CD4-positive, alpha-beta T cell treated with Interleukin-10 for 1 hour (primary cell): ENCODE results near the gene TXNDC12.
"Not testable (repeated sequence)": the region's sequence is repeated elsewhere in the genome, so short reads cannot be mapped to it uniquely, and the experiment has no call there.

Source experiments
- DNase-seq: peaks from one replicate; pipeline ENCODE4 v3.0.0-alpha.2; 2020

Gene TXNDC12

DNA sequence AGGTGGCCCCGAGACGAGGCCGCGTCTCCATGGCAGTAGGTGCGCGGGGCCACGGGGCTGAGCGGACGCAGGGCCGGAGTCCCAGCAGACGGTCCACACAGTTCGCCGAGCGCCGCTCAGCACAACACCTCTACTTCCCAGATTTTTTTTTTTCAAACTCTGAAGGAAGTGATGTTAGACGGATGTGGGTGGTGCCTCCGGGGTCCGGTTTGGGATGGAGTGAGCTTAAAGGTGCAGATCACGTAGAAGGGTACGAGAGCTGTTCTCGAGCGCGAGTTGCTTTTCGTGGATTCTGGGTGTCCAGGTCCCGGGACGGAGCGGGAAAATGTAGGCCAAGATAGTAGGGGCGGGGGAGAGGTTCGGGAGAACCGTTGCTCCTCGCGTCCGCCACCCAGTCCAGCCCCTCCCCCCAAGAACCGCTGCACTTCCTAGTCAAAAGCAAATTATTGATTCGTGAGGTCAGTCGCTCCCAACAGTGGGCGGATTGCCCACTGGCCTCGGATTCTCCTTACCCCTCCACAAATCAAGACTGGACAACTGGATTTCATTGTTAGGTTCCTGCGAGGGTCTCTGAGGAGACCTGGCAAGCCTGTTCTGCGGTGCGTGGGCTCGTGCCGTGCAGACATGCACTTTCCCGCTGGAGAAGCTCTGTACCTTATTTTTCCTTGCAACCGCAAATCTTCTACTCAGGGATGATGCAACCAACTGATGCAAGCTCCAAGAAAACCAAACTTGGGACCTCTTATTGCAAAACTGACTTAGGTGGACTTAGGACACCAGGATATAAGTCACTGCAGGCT lies at the start of gene TXNDC12:
Gene TXNDC12 (minus strand): TSS at position 126 of the 800 bp plus-strand sequence. CDS start 95 bp downstream, at position 31.
- peak; percentile 69 for DNase-seq

DNA sequence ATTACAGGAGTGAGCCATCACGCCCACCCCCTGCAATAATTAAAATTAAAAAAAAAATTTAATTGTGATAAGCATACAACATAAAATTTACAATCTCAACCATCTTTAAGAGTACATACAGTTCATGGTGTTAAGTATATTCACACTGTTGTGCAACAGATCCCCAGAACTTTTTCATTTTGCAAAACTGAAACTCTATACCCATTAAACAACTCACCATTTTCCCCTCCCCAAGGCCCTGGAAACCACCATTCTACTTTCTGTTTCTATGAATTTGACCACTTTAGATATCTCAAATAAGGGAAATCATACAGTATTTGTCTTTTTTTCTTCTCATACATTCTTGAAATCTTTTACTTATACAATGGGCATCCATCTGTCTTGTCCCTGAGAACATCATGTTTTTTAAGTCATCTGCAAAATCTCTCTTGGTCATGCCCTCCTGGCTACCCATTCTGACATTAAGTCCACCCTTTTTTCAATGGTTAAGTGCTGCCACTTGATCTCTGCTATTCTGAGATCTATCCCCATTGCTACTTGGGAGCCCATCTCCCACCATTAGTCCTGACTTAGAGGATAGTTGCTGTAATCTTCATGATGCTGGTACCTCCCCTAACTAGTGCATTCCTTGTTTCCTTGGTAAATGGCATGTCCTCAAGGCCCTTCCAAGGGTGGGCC lies 47.5 kb upstream of the TXNDC12 start:
- no peak for DNase-seq

DNA sequence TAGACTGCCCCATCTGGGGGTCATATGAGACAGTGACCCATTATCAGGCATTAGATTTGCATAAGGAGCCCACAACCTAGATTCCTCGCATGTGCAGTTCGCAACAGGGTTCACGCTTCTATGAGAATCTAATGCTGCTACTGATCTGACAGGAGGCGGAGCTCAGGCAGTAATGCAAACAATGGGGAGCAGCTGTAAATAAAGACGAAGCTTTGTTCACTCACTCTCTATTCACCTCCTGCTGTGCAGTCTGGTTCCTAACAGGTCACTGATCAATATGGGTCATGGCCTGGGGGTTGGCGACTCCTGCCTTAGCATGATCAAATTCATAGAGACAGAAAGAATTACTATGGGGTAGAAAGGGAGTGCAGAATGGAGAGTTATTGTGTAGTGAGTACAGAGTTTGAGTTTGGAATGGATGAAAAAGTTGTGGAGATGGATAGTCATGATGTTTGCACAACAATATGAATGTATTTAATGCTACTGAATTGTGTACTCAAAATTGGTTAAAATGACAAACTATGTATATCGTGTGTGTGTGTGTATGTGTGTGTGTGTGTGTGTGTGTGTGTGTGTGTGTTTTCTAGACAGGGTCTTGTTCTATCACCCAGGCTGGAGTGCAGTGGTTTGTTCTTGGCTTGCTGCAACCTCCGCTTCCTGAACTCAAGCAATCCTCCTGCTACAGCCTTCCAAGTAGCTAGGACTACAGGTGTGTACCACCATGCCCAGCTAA lies 43.3 kb upstream of the TXNDC12 start:
- no peak for DNase-seq

DNA sequence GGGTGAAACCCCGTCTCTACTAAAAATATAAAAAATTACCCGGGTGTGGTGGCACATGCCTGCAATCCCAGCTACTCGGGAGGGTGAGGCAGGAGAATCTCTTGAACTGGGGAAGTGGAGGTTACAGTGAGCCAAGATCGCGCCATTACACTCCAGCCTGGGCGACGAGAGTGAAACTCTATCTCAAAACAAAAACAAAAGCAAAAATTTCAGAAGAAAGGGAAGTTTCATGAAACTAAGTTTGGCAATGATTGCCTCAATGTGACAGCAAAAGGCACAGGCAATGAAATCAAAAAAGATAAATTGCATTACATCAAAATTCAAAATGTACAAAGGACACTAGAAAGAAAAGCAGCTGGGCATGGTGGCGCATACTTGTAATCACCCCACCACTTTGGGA lies 41.2 kb upstream of the TXNDC12 start:
- no peak for DNase-seq

DNA sequence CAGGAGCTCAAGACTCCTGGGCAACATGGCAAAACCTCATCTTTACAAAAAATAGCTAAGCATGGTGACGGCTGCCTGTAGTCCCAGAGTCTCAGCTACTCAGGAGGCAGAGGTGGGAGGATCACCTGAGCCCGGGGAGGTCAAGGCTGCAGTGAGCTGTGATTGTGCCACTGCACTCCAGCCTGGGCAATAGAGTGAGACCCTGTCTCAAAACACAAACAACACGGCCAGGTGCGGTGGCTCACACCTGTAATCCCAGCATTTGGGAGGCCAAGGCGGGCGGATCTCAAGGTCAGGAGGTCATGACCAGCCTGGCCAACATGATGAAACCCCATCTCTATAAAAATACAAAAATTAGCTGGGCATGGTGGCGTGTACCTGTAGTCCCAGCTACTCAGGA lies 39.3 kb upstream of the TXNDC12 start:
- not testable (repeated sequence) for DNase-seq

DNA sequence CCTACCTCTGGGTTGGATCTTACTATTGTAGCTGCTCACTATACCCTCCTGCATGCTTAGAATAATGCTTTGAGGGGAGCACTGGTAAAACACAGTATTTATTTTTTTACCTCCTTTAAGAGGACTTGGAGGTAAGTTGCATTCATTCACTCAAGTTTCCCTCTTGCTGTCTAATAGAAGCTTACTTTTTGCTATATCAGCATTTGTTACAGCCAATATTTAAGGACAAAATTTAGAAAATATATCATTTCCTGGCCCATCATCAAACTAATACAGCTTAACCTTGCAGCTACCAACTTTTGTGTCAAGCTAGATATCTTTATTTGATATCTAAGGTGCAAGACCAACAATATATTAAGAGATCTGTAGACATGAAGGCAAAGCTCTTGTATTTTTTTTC lies 32.9 kb upstream of the TXNDC12 start:
- not testable (repeated sequence) for DNase-seq

DNA sequence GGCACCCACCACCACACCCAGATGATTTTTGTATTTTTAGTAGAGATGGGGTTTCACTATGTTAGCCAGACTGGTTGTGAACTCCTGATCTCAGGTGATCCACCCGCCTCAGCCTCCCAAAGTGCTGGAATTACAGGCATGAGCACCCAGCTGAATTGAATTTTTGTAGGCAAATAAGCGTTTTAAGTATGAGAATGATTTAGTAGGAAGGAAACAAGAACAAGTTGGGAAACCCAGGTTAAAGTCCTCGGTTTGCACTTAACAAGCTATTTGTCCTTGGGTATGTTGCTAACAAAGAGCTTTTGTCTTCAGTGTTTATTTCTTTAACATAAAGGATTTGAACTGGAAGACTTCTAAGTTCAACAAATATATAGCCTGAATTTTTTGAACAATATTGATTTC lies 25.0 kb upstream of the TXNDC12 start:
- DNase-seq = no peak

DNA sequence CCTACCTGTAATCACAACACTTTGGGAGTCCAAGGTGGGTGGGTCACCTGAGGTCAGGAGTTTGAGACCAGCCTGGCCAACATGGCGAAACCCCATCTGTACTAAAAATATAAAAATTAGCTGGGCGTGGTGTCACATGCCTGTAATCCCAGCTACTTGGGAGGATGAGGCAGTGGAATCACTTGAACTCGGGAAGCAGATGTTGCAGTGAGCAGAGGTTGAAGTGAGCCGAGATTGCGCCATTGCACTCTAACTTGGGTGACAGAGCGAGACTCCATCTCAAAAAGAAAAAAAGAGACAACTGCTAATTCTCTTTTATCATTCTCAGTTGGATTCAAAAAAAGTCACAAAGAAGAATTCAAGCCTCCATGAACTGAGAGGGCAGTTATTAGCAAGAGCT lies 22.3 kb upstream of the TXNDC12 start:
- DNase-seq = not testable (repeated sequence)

DNA sequence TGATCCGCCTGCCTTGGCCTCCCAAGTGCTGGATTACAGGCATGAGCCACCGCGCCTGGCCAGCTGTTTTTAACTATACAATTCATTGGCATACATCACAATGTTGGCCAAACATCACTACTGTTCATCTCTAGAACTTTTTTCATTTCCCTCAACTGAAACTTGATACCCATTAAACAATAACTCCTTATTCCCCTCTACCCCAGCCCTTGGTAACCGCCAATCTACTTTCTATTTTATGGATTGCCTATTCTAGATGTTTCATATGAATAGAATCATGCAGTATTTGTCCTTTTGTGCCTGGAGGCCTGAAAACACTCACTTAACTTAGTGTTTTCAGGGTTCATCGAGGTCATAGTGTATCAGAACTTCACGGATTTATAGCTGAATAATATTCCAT lies 17.3 kb upstream of the TXNDC12 start:
- no peak for DNase-seq

DNA sequence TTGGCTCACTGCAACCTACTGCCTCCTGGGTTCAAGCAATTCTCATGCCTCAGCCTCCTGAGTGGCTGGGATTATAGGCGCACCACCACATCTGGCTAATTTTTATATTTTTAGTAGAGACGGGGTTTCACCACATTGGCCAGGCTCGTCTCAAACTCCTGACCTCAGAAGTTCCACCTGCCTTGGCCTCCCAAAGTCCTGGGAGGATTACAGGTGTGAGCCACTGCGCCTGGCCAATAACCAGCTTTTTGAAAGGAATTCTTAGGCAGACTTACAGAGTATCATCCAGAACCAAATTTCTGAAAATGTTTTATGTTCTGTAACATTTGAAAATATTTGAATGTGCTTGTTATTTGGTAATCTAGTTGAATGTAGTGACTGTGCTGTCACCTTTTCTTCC lies 15.7 kb upstream of the TXNDC12 start:
- DNase-seq = no peak

DNA sequence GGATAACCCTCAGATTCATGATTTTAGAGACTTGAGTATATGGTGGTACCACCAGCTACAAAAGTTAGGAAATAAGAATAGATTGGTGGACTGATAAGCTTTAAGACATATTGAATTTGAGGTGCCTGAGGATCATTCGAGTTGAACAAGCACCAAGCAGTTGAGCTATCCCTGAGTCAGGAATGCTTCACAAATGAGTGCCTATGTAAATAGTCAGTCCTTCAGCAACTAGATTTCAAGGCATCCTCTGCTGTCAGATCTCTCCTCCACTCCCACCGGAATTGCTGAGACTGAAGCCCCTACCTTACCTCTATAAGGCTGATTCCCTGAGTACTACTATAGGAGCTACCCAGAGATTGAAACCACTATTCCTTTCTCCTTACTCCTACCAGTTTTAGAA lies 8.2 kb upstream of the TXNDC12 start:
- DNase-seq = no peak

DNA sequence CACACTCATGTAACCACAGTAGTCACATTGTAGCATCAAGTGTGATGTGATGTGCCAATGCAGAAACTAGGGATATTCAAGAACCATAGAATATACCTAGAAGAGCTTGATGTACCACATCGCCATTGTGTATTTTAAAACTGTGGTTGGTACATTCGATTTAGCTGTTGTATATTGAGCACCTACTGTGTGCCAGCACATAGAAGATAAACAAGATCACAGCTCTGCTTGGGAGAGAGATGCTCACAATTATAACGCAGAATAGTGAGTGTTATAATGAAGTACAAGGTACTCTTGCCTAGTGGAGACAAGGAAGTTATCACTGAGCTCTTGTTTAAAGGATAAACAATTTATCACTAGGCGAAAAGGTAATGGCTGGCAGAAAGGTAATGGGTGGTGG lies 5.8 kb upstream of the TXNDC12 start:
- DNase-seq = no peak

DNA sequence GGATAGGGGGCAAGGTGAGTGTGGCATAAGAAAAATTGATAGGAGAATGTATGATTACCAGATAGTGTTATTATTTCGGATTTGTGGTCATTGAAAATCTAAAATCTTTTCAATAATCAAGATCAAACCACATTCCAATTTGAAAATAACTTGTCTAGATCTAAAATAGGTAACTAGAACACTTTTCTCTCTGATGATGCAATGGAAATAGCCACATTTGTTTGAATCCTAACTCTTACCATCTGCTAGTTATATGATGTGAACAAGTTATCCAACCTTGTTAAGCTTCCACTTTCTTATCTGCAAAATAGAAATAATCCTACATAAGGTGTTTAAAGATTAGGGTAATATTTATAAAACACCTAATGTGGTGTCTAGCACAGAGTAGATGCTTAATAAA lies 4.9 kb upstream of the TXNDC12 start:
- no peak for DNase-seq

DNA sequence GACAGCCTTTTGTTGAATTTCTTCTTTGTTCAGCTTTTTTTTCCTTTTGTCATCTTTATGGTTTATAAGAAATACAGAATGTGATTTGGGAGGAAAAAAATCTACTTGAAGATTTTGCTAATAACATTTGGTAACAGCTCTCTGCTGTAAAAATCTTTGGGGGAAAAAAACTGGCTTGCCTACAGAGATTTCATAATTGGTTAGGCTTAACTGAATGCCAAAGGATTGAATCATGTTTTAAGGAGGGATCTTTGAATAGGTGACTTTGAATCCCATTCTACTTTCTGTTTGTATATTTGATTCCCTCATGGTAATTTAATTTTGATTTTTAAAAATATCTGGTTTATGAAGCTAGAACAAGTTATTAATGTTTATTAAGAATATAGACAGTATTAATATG lies 4.3 kb upstream of the TXNDC12 start:
- DNase-seq = no peak

DNA sequence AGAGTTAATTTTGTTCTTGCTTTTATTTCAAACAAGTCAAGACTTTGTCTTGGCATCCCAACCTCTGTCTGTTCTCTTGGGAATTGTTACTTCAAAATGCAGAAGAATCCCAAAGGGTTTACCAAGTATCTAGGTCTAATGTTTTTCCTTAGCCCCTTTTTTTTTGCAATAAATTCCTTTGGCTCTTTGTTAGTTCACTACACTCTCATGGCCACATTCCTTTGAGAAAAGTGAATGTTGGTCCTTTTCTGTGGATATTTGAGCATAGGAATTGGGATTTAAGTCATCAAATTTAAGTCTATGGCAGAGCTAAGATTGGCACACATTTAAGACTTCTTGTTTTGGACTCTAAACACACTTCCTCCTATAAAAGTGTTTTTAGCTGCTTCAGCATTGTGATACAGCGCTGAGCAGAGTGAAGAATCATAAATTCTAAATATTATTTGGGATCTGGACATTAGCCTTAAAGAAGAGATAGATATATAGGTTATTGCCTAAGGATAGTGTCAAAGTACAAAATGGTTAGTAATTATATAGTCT lies 3.0 kb upstream of the TXNDC12 start:
- DNase-seq = no peak

DNA sequence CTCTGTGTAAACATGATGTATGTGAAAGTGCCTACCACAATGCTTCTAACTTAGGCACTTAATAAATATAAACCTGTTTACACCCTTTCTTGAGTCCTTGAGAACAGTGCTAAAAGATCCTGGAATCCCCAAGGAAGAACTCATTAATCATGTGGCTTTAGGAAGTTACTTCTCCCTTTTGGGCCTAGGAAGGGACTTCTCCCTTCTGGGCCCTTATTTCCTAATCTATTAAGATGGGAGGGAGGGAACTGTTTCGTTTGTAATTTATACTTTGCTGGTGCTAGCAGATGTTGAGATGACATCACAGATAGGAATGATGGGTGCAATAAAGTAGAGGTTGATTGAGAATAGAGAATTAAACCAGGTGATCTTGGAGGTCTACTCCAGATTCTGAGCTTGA lies 2.3 kb upstream of the TXNDC12 start:
- DNase-seq = no peak

DNA sequence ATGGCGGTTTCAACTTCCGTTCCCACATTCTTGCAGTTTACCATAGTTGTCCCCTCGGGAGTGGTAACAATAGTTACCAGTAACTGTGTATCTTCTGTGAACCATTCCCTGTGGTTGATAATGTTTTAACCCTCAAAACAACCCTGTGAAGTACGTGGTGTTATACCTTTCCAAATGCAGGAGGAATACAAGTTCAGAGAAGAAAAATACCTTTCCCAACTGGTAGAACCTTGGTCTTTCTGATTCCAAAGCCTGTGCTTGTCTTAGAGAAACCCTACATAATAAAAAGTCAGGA lies 1.9 kb upstream of the TXNDC12 start:
- DNase-seq = no peak

DNA sequence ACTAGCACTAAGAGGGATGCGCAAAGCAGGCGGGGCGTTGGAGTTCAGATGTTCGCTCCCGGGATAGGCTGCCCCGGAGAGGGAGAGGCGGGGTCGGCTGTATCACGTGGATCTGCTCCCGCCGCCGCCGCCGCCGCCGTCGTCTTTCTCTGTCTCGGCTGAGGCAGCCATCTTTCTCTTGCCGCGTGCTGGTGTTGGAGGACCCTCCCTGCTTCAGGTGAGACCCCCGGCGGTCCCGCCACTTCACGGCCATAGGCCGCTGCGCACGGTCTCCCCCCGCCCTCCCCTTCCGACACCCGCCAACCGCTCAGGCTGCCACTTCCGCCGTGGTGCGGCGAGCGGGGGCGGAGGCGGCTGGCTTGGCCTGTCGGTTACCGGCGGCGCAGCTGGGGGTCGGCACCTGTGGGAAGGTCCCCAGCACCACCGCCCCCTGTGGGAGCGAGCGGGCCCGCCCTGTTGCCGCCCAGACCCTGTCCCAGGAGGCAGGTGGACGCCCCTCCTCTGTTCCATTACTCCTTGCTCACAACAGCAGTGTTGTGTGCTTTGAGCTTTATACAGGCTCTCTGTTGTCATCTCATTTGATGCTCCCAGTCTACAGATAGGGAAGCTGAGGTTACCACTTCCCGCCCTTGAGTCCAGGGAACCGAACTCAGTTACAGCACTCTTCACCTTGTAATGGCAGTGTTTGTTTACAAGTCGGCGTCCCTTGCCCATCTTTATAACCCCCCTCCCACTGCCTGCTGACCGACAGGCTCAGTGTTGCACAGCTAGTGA lies 1.4 kb upstream of the TXNDC12 start, which contains the start of gene BTF3L4:
Gene BTF3L4 (plus strand): TSS at position 133 of the 774 bp plus-strand sequence. CDS start 3,553 bp downstream, outside the sequence.
- DNase-seq = peak; percentile 91

DNA sequence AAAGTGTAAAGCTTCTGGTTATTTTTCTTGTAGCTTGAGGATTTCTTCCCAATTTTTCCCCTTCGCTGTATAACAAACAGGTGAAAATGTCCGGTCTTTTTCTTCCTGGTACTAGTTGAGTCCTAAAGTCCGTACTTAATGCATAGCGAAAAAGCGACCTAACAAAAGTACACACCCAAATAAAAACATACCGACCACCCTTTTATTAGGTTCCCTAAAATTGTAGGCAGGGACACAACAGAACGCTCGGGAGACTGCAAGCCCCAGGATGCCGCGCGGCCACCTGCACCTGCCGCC lies 823 bp upstream of the TXNDC12 start:
- DNase-seq = no peak

DNA sequence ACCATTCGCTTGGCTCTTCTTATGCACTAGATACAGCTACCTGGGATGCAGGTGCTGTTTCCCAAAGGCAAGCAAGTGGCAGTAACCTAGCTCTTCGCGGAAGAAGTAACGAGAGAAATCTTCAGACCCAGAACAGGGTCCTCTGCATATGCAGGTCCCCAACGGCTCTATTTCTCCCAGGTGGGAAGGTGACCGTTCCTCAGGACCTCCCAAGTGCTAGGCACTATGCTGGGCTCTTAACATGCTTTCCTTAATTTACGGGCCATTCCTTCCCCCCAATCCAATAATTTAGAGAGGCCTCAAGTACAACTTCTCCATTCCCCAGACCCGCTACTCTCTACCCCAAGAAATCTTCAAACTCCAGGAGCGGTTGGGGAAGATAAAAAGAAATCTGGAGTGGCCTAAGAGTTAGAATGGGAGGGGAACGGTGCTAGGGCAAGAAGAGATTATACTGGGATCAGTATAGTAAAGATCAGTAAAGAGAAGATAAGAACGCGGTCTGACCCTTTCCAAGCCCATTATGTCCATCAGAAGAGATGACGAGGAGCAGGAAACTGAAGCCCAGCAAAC lies 410 bp downstream of the TXNDC12 start:
- no peak for DNase-seq

DNA sequence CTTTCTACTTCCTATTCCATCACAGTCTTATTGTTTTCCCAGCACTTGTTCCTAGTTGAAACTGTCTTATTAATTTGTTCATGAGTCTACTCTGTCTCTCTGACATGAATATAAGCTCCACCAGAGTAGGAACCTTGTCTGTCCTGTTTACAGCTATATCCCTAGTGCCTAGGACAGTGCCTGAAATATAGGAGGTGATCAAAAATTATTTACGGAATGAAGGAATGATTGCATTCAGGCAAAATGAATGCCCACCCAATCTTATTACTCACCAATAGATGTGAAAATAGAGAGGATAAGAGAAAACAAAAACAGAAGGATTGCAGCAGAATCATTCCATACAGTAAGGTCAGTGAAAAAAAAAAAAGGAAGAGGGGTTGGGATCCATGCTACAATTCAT lies 1.1 kb downstream of the TXNDC12 start:
- DNase-seq = no peak

DNA sequence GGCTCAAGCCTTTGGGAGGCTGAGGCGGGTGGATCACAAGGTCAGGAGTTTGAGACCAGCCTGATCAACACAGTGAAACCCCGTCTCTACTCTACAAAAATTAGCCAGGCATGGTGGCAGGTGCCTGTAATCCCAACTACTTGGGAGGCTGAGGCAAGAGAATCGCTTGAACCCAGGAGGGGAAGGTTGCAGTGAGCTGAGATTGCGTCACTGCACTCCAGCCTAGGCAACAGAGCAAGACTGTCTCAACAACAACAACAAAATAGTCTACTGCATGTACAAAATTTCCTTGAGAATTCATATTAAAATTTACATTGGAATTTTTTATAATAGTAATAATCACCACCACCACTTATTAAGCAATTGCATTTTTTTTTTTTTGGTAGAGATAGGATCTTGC lies 5.7 kb downstream of the TXNDC12 start:
- DNase-seq = not testable (repeated sequence)
